Activated T-cell treated with anti-CD3 and anti-CD28 coated beads for 4 hours (primary cell): Measurements from ENCODE around the gene RASAL1.
A peak's percentile ranks its signal among the peaks of the same experiment; 100 is the strongest.

Experiments used
- DNase-seq: peaks from one replicate; pipeline ENCODE4 v3.0.0-alpha.2; 2020

RASAL1 gene

DNA sequence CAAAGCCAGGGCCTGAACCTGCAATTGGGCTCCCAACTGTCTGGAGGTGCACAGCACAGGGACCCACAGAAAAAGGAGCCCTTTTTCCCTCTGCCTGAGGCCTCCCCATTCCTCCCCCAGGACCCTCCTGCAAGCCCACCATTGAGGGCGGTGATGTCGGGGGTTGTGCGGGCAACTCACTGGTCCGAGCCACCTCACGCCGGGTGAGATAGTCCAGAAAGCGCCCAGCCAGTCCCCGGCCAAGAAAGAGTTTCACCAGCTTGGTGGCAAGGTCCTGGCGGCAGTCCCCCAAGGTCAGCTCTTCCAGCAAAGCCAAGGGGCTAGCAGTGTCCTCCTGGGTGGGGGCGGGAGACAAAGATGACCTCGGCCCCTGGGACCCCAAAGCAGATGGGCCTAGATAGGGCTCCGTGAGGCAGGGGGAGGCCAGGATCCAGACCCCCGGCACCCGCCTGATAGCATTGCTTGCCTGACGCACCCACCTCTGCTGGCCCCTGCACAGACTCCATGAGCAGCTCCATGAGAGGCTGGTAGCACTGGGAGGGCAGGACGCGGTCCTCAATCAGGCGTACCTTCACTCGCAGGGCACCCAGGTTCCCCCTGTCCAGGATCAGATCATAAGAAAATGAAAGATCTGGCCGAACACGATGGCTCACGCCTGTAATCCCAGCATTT, 20.0 kb downstream of the RASAL1 start:
- no peak for DNase-seq

DNA sequence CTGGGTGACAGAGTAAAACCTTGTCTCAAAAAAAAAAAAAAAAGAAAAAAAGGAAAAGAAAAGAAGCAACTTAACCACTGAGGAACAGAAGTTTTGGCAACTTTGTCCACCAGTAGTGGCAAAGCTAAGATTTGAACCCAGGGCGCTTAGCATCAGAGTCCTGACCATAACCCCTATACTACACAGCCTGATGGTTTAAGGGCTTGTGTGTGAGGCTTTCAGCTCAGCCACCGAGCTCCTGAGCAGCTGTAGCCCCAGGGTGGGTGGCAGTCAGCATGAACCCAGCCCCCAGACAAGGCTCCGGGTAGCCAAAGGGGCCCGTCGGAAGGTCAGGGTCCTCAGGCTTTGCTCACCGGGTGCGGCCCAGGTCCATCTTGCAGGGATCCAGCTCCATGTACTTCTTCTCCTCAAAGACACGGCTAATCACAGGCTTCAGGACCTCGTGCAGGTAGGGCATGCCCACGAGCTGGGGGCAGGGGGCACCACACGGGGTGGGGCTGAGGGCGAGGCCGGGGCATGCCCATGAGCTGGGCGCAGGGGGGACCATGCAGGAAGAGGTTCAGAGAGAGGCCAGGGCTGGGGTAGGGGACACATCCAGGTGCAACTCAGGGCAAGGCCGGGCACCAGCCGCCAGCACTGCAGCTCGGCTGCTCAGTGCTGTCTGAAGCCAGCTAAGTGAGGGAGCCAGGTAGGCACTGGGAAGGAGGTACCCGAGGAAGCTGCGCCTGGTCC, 20.9 kb downstream of the RASAL1 start:
- no peak for DNase-seq

DNA sequence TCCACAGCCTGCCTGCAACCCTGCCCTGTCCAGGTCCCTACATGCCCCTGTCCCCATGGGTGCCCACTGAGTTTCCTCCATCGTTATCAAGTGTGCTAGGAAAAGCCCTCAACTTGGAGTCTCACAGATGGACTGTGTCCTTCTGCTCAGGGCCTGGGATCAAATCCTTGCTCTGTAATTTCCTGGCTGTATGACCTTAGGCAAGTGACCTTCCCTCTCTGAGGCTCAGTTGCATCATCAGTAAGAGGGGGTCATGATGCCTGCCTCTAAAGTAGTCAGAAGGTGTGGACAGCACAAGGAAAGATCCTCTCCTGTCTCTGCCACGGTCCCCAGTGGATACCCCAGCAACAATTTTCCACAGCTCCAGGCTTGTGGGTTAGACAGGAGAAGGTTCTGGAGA, 22.2 kb downstream of the RASAL1 start:
- DNase-seq: no peak

DNA sequence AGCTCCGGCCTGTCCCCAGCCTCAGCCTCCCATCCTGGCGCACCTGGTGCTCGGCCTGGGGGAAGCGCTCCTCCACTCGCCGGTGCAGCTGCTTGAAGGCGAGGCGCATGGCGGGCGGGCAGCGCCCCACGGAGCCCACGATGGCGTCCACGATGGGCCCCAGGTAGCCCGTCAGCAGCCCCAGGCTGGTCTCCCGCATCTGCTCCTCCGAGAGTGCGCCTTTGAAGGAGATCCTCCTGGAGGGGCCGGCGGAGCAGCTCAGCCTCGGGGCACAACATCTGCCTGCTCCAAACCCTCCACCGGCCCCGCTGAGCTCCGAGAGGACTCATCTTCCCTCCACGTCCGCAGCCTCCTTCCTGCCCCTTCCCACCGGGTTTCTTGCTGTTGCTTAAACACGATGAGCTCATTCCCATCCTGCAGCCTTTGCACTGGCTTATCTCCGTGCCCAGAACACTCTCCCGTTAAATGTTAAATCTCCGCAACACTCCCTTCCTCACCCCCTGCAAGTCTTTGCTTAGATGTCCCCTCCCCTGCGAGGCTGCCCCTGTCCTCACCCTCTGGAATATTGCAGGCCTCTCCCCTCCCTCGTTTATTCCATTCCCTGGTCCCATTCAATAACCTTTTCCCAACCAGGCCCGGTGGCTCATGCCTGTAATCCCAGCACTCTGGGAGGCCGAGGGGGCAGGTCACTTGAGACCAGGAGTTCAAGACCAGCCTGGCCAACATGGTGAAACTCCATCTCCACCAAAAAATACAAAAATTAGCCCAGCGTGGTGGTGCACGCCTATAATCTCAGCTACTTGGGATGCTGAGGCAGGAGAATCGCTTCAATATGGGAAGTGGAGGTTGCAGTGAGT, 23.3 kb downstream of the RASAL1 start:
- DNase-seq: no peak

DNA sequence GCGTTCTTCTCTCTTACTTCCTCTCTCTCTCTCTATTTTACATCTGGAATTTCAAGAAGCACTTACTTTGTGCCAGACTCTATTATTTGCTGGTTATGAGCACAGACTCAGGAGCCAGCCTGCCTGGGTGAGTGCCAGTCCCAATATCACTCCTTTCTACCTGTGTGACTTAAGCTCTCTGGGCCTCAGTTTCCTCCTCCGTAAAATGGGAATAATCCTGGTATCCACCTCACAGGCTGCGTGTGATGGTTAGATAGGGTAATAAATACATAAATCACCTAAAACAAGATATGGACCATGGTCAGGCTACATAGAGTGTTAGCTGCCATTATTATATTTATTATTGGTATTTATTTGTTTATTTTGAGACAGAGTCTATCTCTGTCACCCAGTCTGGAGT, 24.3 kb downstream of the RASAL1 start:
- DNase-seq: no peak

DNA sequence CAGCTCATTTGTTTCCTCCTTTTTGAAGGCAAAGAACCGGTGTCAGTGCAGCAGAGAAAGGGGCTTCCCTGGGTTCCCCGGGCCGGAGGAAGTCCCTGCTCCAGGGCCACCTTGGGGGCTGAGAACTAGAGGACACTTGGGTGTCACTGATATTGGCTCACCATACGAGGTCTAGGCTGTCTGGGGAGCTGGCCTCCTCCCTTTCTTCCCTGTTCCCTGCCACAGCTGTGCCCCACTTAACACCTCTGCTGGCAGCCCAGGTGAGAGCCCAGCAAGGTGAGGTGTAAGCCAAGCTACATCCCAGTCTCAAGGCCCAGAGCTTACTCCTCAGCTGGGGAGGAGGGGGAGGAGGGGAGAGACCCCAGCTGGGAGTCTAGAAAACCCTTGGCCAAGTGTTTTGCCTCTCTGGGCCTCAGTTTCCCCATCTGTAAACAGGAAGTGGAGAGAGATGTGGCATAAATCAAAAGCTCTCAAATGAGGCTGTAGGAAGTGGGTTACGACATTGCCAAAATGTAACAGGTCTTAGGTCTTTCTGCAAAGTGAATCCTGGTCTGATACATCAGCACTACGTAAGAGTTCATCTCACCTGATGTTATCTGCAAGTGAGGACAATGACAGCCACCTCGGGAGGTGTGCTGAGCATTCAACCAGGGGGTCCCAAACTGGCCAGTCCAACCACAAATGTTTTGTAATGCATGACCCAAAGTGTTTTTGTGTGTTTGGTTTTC, 25.5 kb downstream of the RASAL1 start:
- no peak for DNase-seq

DNA sequence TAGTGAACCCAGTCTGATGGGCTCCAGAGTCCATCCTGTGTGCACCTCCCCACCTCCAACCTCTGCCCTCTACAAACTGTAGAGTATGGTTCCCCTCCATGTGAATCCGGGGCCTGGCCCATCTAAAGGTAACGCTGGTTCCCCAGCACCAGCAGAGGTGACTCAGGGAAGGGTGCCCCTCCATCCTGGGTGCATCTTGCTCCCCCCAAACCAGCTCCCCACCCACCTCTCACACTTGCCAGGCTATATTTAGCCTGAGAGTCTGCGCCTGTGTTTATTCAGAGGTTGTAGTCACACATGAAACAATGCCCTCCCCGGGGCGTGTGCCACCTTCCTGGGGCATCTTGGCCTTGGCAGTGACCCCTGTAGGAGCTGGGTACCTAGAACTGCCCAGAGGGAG, 26.2 kb downstream of the RASAL1 start:
- no peak for DNase-seq

DNA sequence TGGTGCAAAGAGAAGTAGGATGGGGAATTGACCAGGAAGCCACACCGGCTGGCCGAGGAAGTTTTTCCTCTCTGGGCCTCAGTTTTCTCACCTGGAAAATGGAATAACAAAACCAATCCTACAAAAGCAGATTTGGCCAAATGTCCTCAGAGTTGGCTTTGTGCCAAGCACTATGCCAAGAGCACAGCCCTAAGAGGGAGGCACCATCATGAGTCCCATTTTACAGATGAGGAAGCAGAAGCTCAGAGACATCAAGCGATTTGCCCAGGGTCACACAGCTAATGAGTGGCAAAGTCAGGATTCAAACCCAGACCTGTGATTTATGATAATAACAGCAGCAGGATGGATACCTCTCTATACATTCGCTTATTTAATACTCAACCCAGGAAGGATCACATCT, 27.3 kb downstream of the RASAL1 start:
- no peak for DNase-seq

DNA sequence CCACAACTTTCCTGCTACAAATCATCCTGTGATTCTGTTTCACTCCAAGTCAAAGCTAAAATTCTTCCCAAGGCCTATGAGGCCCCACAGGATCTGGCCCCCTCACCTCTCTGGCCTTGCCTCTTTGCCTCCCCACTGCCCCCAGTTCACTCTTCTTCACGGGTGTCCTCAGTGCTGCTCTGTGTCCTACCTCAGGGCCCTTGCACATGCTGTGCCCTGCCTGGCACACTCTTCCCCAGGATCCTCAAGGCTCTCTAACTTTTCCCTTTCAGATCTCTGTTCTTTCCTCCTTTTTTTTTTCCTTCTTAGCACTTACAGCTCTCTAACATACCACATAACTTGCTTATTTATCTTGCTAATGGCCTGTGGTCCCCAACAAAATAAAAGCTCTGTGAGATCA, 29.2 kb downstream of the RASAL1 start:
- DNase-seq: no peak

DNA sequence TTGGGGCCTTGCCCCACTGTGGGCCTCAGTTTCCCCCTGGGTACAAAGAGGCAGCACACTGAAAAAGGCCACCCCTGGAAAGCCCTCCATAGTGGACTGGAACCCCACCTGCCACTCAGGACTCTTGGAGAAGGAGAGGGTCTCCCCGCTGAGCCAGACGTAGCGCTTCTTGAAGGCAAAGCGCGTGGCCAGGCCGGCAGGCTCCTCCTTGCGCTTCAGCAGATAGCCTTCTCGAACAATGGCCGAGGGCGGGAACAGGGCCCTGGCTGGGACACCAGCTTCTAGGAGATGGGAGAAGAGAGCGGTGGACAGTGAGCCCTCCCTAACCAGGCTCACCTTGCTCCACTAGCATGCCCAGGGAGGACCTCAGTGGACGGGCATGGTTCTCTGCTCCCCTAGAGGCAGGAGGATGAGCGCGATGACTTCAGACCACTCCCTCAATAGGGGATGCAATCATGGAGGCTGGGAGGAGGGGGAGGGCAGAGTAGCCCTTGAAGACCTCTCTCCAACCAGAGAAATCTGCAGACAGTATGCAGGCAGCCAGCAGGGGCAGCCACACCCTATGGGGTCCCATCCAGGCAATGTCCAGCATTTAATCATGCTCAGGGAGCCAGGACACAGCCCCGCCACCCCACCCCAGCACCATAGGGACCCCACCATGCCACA, 29.8 kb downstream of the RASAL1 start:
- DNase-seq: no peak

DNA sequence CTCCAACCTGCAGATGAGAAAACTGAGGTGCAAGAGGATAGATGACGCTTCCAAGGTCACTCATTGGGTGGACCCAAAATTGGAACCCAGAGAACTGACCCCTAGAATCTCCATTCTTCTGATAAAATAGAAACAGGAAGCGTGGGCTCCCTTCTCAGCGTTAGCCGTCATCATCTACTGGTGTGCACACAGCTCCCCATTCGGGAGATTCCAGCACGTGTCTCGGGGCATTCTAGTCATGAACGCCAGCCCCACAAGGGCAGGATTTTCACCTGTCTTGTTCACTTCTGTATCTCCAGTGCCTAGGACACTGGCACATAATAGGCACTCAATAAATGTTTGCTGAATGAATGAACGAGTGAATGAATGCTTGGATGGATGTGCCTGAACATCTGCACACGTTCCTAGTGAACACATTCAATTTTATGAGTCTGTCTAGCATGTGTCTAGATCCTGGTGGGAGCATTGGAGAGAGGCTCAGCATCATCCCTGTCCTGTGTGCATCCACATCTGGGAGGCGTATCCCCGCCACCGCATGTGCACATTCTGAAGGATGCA, 30.5 kb downstream of the RASAL1 start:
- DNase-seq: no peak

DNA sequence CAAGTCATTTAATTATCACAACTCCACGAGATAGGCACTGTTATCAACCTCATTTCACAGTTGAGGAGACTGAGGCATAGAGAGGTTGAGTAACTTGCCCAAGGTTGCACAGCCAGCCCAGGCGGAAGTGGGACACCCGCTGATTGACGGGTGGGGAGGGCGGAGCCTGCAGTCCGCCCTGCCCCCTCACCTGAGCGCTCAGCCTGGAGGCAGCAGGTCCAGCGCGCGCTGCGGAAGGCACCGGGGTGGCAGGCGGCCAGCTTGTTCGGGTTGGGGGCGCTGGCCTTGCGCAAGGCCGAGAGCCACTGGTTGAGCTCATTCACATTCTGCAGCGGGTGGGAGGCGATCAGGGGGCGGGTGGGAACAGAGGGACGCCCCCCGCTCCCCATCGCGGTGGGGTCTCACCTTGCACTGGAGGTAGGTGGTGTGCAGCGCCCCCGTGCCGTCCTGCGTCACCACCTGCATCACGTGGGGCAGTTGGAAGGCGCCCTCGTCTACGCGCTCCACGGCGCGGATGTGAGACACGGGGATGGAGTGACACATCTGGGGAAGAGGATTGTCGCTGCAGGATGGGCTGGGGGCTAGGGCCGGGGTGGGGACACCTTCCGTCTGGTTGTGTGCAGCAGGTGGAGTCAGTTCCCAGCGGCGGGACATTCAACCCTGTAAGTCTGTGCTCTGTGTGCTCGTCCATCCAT, 31.7 kb downstream of the RASAL1 start:
- peak; percentile 43 for DNase-seq

DNA sequence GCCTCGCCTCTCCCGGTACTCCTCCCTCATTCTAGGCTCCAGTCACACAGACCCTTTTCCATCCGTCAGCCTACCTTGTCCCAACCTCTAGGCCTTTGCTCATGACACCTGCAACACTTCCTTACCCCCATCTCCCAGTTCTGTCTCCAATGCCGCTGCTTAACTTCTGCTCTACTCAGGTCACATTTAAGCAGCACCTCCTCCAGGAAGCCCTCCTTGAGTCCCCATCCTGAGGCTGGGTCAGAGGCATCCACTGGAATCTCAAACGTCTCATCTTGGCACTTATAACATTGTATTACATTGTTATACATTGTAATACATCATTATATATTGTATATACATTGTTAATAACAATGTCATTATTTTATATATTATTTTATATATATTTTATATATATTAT, 32.8 kb downstream of the RASAL1 start:
- no peak for DNase-seq

DNA sequence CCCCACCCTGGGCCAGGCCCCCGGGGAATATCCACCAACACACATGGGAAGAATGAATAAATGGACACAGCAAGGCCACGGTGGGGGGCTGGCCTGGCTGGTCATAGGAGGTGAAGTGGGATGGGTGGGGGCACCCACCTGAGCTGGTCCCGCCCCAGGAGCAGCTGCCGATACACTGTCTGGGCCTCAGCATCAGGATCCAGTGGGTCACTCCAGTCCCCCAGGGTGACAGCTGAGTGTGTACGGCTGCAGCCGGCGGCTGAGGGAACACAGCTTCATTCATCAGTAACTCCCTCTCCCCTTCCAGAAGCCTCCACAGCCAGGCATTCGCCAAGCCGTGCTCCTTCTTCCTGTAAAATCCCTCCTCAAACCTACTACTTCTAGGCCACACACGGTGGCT, 33.8 kb downstream of the RASAL1 start:
- no peak for DNase-seq

DNA sequence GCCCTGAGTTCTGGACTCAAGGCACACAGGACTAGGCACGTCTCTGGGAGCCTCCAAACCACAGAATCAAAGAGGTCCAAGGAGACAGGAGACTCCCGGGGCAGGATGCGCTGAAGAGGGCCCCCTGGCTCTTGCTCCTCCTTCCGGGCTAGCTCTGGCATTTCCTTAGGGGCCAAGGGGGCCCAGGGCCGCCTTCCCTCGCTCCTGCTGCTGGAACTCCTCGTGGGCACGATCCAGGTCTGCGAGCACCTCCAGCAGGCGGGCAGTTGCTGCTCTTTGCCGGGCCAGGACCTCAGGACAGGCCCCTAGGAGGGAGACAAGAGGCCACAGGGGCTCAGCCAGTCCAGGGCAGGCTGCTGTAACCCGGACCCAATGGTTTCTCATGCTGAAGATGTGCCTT, 35.8 kb downstream of the RASAL1 start:
- DNase-seq: no peak

DNA sequence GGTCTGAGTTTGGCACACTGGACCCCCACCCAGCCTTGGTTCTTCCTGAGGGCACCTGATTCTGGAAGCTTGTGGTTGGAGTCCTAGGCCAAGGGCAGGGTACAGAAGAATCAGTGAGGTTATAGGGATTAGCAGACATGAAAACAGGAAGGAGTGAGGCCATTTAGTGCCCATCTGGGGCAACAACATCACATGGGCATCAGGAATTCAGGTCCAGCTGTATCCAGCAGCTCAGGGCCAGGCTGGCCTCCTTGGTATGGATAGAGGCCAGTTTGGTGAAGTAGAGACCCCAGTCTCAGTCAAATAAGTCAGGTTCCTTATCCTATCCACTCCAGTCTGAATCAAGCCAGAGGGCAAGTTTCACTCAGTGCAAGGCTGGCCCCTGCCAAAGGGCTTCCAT, 36.2 kb downstream of the RASAL1 start:
- no peak for DNase-seq

DNA sequence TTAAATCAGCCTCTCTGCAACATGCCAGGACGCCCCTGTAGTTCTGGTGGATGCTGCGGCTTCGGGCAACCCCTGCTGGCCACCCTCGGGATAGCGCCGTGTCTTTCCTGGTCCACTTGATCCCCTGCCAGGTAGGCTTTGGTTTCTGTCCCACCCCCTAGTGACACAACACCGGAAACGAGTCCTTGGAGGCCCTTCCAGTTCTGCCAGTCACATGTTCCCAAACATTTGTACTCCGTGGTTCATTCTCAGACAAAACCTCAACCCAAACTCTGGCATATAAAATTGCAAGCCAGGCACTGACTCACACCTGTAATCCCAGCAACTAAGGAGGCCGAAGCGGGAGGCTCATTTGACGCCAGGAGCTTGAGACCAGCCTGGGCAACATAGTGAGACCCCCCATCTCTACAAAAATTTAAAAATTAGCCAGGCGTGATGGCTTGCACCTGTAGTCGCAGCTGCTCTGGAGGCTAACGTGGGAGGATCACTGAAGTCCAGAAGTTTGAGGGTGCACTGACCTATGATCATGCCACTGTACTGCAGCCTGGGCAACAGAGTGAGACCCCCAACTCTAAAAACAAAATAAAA, 37.0 kb downstream of the RASAL1 start:
- DNase-seq: peak; percentile 61

DNA sequence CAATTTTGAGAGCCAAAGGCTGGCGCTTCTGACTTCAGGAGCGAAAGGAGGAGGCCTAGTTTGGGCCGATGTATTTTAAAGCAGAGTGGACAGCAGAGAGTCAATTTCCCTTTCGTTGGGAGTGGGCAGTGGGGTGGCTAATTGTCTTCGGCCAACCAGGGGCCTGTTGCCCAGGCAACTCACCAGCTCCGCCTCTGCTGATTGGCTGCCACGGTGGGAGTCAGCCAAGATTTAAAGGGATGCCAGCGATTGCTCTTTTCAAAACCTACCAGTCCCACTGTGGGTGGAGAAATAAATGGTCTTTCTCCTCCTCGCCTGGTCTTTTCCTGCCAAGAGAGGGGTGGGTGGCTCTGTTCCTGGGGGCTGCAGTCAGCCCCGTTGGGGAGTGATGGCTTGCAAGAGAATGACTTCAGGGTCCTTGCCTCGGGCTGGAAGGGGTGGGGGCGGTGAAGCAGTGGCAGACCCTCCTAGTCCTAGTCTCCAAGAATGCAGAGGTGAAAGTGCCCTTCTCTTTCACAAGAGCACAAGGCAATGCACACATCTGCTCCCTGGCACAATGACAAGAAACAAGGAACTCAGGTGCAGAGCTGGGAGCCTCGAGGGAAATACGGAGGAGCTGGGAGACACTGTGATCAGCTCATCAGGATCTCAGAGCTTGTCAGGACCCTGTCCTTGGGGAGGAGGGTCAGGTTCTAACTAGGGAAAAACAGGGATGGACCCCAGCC, 37.7 kb downstream of the RASAL1 start:
- DNase-seq: no peak

DNA sequence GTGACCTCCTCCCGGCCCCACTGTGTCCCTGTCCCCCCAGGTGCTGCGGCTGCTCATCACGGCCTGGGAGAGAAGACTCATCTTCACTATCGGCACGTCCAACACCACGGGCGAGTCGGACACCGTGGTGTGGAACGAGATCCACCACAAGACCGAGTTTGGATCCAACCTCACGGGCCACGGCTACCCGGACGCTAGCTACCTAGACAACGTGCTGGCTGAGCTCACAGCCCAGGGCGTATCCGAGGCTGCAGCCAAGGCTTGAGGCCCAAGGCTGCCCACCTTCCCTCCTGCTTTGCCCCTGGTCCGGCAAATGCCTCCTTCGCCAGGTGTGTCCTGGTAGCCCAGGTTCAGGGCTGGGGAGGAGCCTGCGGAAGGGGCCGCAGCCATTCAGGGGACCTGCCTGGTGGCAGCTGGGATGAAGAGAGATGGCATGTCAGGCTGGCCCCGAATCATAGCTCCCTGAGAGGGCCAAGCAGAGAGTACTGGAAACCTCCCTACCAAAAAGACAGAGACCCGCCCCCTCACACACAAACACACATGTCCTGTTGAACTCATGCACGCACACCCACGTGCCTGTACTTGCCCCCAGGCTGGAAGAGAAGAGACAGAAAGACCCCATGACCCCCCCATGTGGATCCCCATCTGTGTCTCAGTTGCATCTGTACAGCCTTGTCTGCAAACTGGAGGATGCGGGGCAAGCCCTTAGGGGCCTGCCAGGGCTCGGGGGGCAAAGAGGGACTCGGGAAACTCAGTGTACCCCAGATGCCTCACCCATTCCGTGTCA, 38.7 kb downstream of the RASAL1 start:
- no peak for DNase-seq

DNA sequence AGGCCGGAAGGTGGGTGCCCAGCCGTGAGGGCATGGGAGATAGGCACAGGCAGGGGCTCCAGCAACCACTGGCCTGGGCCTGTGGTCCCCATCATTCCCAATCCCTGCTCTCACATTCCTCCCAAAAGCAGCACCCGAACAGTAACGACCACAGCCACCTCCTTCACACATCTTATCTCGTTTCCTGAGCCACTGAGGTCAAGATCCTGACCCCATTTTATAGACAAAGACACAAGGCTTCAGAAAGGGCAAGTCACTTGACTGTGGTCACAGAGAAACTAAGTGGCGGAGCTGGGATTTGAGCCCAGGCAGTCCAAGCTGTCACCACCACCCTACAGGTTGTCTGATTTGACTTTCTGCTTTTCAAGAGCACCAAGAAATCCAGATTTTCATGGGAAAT, 40.2 kb downstream of the RASAL1 start:
- no peak for DNase-seq
